ENCODE data around the gene GLRX5.

GRCh38 chr14:95522116-95522515, 12.7 kb upstream of the GLRX5 start:
- TF ChIP-seq CTCF (conservative IDR thresholded peaks at IDR 0.05) (no peak), EZH2 (IDR thresholded peaks at IDR 0.05; ENCODE audit: low read depth) (no peak)
